AG09309 (cell line): ENCODE measurements around the gene HLA-DQA2.

Experiments used
- DNase-seq: peaks from one replicate; pipeline ENCODE4 v3.0.0-alpha.2; 2010; ENCODE audit warnings: low read depth
- H3K4me3 ChIP-seq: 2 replicates; pipeline ENCODE4 v1.5.1; 2011; ENCODE audit warnings: mild to moderate bottlenecking, low read depth, low read length, moderate library complexity; ENCODE audit not compliant: control insufficient read depth
- CTCF ChIP-seq: IDR thresholded peaks from 2 replicates; pipeline ENCODE4 v1.5.1; 2011; ENCODE audit warnings: mild to moderate bottlenecking, low read depth, low read length, inconsistent platforms; ENCODE audit not compliant: insufficient read depth, control insufficient read depth; ENCODE audit errors: missing control alignments

HLA-DQA2 gene

DNA sequence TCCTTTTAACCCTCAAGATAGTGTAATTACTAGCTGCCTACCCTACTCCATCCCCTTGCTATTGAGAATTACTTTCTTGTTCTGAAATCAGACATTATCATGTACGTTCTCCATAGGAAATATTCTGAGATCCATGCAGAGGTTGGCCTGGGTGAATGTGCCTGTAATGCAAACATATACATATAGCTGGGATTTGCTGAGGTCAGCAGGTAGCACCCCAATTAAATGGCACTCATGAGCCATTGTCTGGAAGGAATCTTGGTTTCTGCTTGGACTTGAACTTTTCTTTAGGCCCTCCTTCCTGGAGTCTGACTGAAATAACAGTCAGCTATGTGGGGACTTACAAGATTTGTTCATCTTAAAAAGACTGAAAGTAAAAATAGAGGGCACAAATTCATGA, 18.5 kb downstream of the HLA-DQA2 start:
- no peak for TF ChIP-seq CTCF
- no peak for DNase-seq
- no peak overlapping the region for H3K4me3 ChIP-seq

DNA sequence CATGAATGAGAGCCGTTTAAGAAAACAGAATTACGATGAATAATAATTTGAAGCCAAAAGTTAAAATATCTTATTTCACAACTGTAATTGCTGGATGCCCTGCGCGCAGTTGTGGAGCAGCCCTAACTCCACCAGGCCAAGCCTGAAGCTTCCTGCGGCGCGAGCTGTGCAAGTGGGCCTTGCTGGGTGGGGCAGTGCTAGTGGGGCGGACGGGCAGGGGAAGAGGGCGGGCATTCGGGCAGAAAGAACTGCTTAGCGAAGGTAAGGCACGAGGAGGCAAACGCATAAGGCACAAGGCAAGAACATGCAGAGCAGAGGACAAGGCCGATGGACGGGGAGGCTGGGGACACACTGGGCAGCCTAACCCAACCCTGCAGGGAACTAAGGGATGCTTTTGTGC, 19.9 kb downstream of the HLA-DQA2 start:
- no peak for DNase-seq
- TF ChIP-seq CTCF = no peak
- no peak overlapping the region for H3K4me3 ChIP-seq

- no peak overlapping the region for H3K4me3 ChIP-seq
- no peak for TF ChIP-seq CTCF
- no peak for DNase-seq
Observed at GRCh38 chr6:32761548-32761947, 20.4 kb downstream of the HLA-DQA2 start.

DNA sequence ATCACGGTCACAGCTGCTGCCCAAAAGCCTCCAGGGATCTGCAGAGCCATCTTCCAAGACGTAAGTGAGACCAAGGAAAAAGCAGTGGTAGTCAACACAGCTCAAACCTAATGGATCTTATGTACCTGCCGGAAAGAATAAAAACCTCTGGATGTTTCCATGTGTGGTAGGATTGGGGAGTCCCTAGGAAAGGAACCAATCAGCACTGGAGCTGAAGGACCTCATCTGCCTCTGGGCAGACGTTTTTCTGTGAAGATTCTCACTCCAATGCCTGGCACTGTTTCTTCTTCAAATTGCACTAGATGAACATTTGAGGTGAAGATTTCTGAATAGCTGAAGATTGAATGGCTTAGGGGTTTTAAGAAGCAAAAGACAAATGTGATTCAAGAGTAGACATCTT, 22.2 kb downstream of the HLA-DQA2 start, which contains the start of gene HLA-DQB2:
HLA-DQB2 (minus strand) TSS at position 112 of the 400 bp plus-strand sequence; CDS start at position 50, 62 bp downstream.
- no peak for DNase-seq
- no peak for TF ChIP-seq CTCF
- no peak within 1 kb of the TSS for H3K4me3 ChIP-seq

DNA sequence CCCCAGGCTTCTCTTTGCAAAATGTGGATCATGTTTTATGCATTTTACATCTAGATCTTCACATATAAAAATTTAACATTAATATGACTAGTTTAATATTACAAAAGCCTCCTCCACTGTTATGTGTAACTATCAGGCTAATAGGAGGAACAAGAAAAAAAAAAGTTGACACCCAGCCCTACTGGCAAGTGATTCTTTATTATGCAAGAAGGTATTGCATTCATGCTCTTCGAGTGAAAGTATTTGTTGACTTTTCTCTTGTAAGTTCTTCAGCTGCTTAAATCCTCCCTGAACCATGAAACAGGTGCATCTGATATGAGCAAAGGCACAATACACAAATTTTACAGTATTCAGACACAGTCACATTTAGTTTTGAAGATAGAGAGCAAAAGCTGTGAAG, 22.9 kb downstream of the HLA-DQA2 start:
- no peak for TF ChIP-seq CTCF
- H3K4me3 ChIP-seq = no peak overlapping the region
- no peak for DNase-seq

GRCh38 chr6:32772656-32773055, 31.5 kb downstream of the HLA-DQA2 start:
- DNase-seq = no peak
- H3K4me3 ChIP-seq = no peak overlapping the region
- TF ChIP-seq CTCF = no peak

DNA sequence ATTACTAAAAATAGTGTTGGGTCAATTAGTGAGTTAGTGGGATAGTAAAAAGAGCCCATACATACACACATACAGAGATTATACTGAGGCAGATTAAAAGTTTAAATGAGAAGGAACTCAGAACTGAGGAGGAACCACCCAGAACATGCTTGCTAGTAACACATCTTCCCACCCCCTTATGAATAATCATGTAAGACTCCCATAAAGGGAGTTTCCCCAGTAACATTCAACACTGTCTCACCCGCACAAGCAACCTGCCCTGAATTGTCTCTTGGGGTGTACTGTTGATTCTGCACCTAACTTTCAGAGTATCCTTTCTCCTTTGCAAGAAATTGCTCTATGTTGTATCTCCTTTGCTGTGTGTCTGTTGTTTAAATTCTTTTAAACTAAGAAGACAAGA, 33.2 kb downstream of the HLA-DQA2 start:
- TF ChIP-seq CTCF = no peak
- no peak overlapping the region for H3K4me3 ChIP-seq
- no peak for DNase-seq
